ENCODE measurements around the gene GJB3. TPM values are rescaled to one million over a fixed set of nuclear protein-coding genes. Genes with fewer than 3 reads are reported as not detected.
A peak's percentile ranks its signal among the peaks of the same experiment; 100 is the strongest.

GJB3 gene
- total and polyA plus RNA-seq, 8 donors, result 0.09 to 0.72 (median 0.15) TPM; not detected in 1

DNA sequence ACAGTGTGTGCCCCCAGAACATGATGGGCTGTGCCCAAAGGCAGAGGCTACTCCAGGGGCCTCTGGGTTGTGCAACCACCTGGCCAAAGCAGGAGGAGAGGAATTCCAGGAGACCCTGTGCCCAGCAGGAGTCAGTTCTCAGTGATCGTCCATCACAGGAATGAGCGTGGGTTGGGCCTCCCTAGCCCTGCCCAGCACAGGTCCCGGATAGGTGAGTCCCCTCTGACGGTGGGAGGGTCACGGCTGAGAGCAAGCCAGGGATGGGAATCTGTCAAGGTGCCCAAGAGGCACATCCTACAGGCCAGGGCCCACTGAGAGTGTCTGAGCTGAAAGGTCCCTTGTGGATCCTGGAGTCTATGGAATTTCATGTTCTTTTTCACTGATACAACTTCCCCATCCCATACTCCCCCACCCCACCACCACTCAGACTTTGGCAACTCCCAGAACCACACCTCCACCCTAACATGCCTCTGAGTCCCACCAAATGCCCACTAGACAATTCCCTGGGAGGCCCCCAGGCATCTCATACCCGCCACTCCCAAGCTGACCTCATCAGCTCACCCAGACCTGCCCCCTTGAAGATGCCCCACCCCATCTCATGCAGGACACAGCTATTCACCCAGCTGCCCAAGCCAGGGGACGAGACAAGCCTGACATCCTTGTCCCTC is 18.4 kb upstream of the GJB3 start:
- Histone ChIP-seq H3K36me3 (no peaks in the 10 kb centered on the region), H3K9me3 (no peaks in the 10 kb centered on the region), H3K27ac (no peak overlapping the region), H3K4me1 (no peaks in the 10 kb centered on the region), H3K27me3 (no peaks in the 10 kb centered on the region), H3K4me3 (no peak overlapping the region)
- 57 to 74% methylated on average over 7 of the region's 7 CpGs for WGBS, 2 donors
- TF ChIP-seq, protein P1, sequence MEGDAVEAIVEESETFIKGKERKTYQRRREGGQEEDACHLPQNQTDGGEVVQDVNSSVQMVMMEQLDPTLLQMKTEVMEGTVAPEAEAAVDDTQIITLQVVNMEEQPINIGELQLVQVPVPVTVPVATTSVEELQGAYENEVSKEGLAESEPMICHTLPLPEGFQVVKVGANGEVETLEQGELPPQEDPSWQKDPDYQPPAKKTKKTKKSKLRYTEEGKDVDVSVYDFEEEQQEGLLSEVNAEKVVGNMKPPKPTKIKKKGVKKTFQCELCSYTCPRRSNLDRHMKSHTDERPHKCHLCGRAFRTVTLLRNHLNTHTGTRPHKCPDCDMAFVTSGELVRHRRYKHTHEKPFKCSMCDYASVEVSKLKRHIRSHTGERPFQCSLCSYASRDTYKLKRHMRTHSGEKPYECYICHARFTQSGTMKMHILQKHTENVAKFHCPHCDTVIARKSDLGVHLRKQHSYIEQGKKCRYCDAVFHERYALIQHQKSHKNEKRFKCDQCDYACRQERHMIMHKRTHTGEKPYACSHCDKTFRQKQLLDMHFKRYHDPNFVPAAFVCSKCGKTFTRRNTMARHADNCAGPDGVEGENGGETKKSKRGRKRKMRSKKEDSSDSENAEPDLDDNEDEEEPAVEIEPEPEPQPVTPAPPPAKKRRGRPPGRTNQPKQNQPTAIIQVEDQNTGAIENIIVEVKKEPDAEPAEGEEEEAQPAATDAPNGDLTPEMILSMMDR (IDR thresholded peaks at IDR 0.05), result no peak
- DNase-seq (no peak), ATAC-seq (no peak), FAIRE-seq (no peak)
- intact Hi-C loops (cut with DNase I), result no loop called here

DNA sequence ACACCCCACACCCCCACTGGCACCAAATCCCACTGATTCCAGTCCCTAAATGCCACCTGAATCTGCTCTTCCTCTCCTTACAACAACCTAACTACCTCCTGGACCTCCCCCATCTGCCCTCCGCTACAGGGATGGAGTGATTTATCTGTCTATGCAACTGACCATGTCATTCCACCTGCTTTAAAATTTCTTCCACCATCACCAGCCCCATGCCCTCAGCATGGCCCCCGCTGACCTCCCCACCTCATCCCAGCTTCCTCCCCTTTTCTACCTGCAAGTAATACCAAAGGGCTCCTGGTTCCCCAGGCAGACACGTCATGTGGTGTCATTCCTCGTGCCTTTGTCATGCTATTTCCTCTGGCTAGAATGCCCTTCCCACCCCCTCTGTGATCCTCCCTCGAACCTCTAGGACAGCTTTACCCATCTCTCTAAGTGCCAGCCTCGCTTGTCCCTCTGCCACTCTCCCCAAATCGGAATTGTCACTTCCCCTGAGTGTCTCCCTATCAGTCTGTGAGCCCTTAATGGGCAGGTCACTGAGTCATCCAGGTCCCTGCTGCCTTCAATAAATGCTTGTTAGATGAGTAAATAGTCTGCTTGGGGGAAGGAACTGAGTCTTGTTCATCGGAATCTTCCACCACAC is 17.8 kb upstream of the GJB3 start:
- H3K27me3 ChIP-seq, result no peaks in the 10 kb centered on the region
- no peaks in the 10 kb centered on the region for H3K4me1 ChIP-seq
- intact Hi-C loops (cut with DNase I), result no loop called here
- TF ChIP-seq, protein P1 (IDR thresholded peaks at IDR 0.05), result no peak
- no peaks in the 10 kb centered on the region for H3K9me3 ChIP-seq
- no peak overlapping the region for H3K4me3 ChIP-seq
- no peak for FAIRE-seq
- 46 to 60% methylated on average over 8 of the region's 8 CpGs for WGBS, 2 donors
- peak in 1 of 4 donors; percentile 46 for ATAC-seq
- DNase-seq, result no peak
- H3K27ac ChIP-seq, result no peak overlapping the region
- H3K36me3 ChIP-seq, result no peaks in the 10 kb centered on the region

DNA sequence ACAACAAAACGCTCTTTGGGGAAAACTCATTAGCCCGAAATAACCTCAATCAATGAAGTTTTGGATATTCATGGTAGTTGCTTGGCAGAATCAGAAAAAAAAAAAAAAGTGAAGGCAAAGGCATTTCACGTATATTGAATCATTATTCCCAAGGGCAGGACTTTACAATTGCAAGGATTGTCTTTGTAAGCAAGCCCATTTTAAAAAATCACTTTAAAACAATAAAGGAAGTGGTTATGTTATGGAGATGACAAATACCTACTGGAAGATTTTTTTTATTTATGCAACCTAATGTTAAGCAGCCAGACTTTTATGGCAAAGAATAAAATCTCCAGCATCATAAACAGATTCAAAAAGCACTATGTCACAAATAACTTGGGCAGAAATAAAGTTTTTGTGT is 12.2 kb upstream of the GJB3 start:
- TF ChIP-seq, protein P1 (IDR thresholded peaks at IDR 0.05), result no peak
- FAIRE-seq (no peak), ATAC-seq (no peak), DNase-seq (no peak)
- H3K27ac ChIP-seq, result no peak overlapping the region
- WGBS, 2 donors, result 68 to 81% methylated on average over 3 of the region's 3 CpGs
- no peaks in the 10 kb centered on the region for H3K4me1 ChIP-seq
- intact Hi-C loops (cut with DNase I), result no loop called here
- H3K9me3 ChIP-seq, result no peaks in the 10 kb centered on the region
- no peaks in the 10 kb centered on the region for H3K27me3 ChIP-seq
- no peak overlapping the region for H3K4me3 ChIP-seq
- no peaks in the 10 kb centered on the region for H3K36me3 ChIP-seq

DNA sequence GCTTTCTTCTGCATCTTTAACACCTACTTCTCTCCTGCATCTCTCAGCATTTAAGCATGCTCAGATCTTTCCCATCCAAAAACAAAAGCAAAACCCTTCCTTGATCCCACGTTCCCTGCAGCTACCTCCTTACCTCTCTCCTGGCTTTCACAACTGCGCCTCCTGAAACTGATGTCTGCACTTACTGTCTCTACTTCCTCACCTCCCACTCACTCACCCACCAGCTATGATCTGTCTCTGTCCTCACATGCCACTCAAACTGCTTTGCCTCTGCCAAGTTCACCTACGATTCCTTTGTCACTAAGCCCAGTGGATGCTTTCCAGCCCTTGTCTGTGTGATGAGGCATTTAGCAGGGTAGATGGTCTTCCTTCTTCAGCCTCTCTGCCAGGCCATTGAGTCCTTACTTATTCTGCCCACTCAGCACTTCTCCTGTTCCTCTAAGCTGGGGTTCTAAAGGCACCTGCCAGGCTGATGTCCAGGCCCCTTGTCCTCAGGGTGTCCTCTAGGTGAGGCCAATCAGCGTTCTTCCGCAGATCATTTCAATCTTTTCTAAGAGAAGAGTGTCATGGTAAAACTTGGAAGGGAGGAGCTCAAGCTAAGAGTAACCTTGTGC is 10.0 kb upstream of the GJB3 start:
- FAIRE-seq (no peak), ATAC-seq (no peak), DNase-seq (no peak)
- Histone ChIP-seq H3K4me3 (no peak overlapping the region), H3K27ac (no peak overlapping the region), H3K36me3 (no peaks in the 10 kb centered on the region), H3K4me1 (no peaks in the 10 kb centered on the region), H3K27me3 (no peaks in the 10 kb centered on the region), H3K9me3 (no peaks in the 10 kb centered on the region)
- TF ChIP-seq, protein P1 (IDR thresholded peaks at IDR 0.05), result no peak
- intact Hi-C loops (cut with DNase I), result no loop called here
- WGBS, 2 donors, result 80 to 92% methylated on average over 5 of the region's 5 CpGs
